NCI-H128 (cell line): ENCODE measurements around the gene PLSCR3.
"Not testable (repeated sequence)": the region's sequence is repeated elsewhere in the genome, so short reads cannot be mapped to it uniquely, and the experiment has no call there.

Experiments
- DNase-seq: peaks from one replicate; lab custom pipeline; 2025; ENCODE audit not compliant: unreplicated experiment; lab: John Stamatoyannopoulos, UW

The PLSCR3 gene

DNA sequence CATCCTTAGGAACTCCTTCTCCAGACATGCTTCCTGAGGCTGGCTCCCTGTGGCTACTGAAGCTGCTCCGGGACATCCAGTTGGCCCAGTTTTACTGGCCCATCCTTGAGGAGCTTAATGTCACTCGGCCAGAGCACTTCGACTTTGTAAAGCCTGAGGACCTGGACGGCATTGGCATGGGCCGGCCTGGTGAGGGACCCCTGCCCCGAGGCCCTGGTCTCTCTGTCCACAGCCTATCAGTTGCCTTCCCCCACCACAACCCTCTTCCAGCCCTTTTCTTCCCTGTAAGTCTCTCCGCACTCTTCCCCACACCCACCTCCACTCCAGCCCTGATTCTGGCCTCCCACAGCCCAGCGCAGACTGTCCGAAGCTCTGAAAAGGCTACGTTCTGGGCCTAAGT is 11.4 kb downstream of the PLSCR3 start:
- DNase-seq = no peak

DNA sequence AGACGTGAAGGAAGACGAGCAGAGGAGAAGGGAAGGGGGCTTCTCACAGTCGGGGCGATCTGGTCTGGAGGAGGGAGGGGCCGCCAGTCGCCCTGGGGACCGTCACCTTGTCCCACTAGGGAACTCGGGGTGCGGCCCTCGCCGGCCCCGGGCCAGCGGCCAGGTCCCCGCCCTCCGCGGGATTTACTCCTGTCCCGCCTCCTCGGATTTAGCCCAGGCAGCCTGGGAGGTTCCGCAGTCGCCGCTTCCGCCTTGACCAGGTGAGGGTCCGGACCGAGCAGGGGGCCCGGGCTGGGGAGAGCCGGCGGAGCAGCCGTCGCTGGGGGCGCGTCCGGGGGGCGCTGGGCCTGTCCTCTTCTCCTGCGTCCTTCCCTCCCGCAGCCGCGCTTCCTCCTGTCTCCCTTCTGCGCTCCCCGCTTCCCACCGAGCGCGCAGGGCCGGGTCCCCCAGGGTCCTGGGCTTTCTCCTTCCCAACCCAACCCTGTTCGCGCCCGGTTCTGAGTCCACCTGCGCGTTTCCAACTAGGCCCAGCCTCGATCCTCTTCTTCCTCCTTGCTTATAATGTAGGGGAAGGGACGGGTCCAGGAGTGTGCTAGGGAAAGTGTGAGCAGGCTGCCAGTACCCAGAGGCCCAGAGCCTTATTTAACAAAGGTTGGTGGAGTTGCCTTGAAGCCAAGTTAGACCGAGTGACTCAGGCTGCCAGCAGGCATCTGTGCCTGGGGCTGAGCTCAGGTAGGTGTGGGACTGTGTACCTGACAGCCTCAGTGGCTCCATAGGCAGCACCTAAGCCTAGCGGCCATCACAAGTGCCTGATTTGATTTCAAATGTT is 13.3 kb downstream of the PLSCR3 start, which contains the start of gene TNK1:
Gene TNK1, plus strand, starts transcription at position 235 of the 829 bp plus-strand sequence. CDS start 1,838 bp downstream, outside the sequence.
- DNase-seq = no peak

DNA sequence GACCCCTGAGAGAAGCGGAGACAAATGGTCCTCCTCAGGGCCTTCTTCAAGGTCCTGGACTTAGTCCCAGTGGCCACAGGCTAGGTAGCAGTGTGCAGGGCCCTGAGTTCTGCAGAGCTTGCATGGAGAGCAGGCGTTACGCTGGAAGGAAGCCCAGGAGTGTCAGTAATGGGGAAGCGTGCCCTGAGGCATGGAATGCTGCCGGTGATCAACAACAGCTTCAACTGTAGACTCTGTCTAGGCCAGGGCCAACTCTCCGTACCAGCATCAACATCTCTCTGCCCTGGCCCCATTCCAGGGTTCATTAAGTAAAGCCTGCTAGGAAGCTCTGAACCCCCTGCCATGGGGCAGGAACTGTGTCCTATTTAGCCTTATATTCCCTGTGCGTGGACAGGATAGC is 14.0 kb downstream of the PLSCR3 start:
- no peak for DNase-seq

DNA sequence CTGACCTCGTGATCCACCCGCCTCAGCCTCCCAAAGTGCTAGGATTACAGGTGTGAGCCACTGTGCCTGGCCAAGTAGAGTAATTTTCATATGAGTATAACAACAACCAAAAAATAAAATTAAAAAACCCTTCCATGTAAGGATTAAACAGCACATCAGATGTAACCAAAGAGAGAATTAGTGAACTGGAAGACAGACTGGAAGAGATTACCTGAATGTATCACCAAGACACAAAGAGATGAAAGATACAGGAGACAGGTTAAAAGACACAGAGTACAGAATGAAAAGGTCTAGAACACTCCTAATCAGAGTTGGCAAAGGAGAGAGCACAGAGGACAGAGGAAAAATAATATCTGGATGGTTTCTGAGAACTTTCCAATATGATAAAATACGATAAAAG is 15.2 kb downstream of the PLSCR3 start:
- no peak for DNase-seq

DNA sequence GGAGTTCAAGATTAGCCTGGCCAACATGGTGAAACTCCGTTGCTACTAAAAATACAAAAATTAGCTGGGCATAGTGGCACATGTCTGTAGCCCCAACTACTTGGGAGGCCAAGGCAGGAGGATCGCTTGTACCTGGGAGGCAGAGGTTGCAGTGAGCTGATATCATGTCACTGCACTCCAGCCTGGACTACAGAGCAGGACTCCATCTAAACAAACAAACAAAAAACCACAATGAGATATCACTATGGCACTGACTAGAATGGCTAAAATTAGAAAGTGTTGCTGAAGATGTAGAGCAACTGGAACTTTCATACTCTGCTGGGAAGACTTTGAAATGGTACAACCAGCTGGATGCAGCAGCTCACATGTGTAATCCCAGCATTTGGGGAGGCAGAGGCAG is 20.0 kb downstream of the PLSCR3 start:
- no peak for DNase-seq

DNA sequence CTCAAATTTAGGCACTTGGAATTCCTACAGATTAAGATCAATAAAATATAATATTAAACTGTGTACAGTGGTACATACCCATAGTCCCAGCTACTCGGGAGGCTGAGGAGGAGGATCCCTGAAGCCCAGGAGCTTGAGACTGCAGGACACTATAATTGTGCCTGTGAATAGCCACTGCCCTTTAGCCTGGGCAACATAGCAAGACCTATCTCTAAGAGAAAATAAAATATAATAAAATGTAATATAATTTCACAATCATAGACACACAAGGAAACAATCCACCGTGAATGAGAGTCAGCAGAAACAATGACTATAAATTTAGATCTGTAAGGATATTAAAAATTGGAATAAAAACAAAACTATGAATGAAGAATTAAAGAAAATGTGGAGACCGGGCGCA is 23.5 kb downstream of the PLSCR3 start:
- DNase-seq = no peak

- DNase-seq = no peak
Measured at GRCh38 chr17:7369825-7370224, 24.5 kb downstream of the PLSCR3 start.

- not testable (repeated sequence) for DNase-seq
Measured at GRCh38 chr17:7368599-7368994, 25.7 kb downstream of the PLSCR3 start.

DNA sequence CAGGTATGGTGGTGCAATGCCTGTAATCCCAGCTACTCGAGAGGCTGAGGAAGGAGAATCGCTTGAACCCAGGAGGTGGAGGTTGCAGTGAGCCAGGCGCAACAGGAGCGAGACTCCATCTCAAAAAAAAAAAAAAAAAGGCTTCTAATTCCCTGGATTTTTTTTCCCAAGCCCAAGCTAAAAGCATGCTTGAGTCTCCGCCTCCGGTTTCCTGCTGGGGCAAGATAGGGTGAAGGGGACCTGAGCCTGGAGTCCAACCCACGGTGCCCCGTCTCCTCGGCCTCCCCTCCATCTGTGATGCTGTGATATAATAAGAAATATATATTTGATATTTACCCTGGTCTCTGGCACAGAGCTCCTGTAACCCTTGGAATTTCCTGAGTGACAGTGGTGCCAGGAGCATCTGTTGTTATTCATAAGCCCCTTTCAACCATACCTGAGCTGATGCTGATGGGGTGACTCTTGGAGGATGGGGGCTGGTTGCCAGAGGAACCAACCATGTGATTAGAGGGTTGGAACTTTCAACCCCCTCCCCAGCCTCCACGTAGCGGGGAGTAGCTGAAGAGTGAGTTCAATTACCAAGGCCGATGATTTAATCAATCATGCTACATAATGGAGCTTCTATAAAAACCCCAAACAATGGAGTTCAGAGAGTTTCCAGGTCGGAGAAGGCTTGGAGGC is 26.3 kb downstream of the PLSCR3 start:
- no peak for DNase-seq

DNA sequence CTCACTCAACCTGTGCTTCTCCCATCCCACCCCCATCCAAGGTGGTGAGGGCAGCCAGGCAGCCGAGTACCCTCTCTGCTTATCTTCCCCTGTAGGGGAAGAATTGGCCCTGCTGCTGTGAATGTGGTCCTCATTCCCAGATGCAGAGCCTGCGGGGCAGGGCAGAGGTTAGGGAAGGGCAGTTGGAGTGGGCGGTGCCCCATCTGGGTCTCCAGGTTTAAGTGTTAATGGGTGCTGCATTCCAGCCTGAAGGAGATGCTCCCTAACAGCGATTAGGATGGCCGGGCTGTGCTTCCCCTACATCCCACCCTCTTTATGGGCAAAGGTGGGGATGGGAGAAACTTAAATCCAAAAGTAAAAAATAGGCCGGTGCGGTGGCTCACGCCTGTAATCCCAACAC is 27.2 kb downstream of the PLSCR3 start:
- no peak for DNase-seq

GRCh38 chr17:7365963-7366362 is 28.4 kb downstream of the PLSCR3 start:
- DNase-seq = not testable (repeated sequence)

GRCh38 chr17:7363311-7363710 is 31.0 kb downstream of the PLSCR3 start:
- no peak for DNase-seq

DNA sequence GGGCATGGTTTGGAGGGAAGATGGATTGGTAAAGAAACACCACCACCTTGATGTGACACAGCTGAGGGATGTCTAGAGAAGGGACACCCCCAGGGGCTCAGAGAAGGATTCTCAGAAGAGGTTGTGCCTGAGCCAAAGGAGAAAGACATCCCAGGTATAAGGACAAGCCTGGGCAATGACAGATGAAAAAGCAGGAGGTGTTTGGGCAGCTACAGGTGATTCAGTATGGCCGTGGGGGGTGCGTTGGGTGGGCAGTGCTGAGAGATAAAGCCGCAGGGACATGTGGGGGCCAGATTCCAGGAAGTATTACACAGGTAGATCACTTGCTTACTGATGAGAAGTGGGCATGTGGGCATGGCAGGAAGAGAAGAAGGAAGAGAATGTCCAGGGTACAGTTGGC is 32.4 kb downstream of the PLSCR3 start:
- no peak for DNase-seq

DNA sequence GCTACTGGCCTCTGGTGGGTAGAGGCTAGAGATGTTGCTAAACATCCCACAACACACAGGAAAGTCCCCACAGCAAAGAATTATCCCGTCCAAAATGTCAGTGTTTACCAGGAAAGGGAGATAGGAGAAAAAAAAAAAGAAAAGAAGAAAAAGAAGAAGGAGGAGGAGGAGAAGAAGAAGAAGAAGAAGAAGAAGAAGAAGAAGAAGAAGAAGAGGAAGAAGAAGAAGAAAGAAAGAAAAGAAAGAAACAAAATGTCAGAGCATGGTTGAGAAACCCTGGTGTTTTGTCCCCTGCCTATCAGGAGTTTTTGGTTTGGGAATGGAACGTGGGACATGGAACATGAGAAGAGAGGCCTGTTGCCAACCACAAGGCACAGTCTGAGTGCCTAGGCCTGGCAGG is 36.9 kb downstream of the PLSCR3 start:
- DNase-seq = no peak

GRCh38 chr17:7356756-7357155 is 37.6 kb downstream of the PLSCR3 start:
- DNase-seq = no peak

DNA sequence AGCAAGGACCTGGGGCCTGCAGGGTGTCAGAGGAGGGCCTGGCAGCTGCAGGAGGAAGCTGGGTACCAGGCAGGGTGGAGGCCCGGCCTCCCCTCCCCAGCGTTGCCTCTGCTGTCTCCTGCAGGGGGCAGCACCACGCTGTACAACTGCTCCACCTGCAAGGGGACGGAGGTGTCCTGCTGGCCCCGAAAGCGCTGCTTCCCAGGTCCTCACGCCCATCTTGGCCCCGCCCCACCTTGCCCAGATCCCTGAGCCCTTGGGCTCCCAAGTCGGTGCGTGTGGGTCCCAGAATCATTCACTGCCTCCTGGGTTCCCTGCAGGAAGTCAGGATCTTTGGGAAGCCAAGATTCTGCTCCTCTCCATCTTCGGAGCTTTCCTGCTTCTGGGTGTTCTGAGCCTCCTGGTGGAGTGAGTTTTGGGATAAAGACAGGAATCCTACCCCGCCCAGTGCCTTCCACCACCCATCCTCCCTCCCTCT is 38.2 kb downstream of the PLSCR3 start:
- peak; percentile 35 for DNase-seq

GRCh38 chr17:7355573-7355972 is 38.8 kb downstream of the PLSCR3 start:
- DNase-seq = no peak

DNA sequence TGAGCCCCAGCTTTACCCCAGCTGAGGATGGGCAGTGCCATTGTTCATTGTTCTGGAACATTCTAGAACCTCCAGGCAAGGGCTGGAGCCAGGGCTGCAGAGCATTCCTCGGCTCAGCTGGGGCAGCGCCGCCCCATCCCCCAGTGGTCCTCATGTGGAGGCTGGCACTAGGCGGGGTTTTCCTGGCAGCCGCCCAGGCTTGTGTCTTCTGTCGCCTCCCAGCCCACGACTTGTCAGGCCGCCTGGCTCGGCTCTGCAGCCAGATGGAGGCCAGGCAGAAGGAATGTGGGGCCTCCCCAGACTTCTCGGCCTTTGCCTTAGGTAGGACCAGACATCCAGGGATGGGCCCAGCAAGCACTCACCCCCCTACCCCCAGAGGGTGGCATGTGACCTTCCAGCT is 39.3 kb downstream of the PLSCR3 start, which contains the start of gene TMEM95:
Gene TMEM95, plus strand, starts transcription at position 104 of the 400 bp plus-strand sequence. Its CDS starts 49 bp downstream, at position 153.
- no peak for DNase-seq

DNA sequence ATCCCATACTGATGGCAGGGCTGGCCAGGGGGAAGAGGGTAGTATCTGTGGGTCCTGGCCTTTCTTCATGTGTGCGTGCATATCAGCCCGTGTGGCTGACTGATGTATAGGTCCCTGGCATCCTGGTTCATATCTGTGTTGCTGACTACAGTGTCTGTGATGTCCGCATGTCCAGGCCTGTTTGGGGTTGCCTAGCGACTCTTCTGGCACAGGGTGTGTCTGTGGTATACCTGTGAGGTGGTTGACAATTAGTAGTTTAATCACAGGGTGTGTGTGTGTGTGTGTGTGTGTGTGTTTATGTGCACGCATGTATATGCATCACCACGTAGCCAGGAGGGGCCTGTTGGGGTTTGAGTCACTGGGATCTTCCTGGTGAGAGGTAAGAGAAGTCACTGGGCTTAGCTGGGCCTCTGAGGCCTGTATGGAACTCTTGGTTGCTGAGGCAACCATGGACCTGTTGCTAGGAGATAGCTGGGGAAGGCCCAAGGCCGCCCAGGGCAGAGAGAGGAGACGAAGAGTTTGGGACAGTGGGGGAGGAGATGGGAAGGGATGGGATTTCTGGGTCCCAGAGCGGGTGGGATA is 40.0 kb downstream of the PLSCR3 start:
- DNase-seq = no peak

DNA sequence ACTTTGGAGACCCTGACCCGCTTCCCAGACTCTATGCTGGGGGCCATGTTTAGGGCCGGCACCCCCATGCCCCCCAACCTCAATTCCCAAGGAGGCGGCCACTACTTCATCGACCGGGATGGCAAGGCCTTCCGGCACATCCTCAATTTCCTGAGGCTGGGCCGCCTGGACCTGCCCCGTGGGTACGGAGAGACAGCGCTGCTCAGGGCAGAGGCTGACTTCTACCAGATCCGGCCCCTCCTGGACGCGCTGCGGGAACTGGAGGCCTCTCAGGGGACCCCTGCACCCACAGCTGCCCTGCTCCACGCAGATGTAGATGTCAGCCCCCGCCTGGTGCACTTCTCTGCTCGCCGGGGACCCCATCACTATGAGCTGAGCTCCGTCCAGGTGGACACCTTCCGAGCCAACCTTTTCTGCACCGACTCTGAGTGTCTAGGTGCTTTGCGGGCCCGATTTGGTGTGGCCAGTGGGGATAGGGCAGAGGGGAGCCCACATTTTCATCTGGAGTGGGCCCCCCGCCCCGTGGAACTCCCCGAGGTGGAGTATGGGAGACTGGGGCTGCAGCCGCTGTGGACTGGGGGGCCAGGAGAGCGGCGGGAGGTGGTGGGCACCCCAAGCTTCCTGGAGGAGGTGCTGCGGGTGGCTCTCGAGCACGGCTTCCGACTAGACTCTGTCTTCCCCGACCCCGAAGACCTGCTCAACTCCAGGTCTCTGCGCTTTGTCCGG is 41.3 kb downstream of the PLSCR3 start:
- no peak for DNase-seq

GRCh38 chr17:7352503-7352889 is 41.8 kb downstream of the PLSCR3 start:
- DNase-seq = no peak
